Activated naive CD8-positive, alpha-beta T cell (primary cell): Measurements from ENCODE around the gene KCNJ2.

Experiments used
- H3K27ac Mint-ChIP-seq: one replicate; pipeline ENCODE4 v1.8.0; 2021; ENCODE audit warnings: mixed read lengths
- H3K27me3 Mint-ChIP-seq: one replicate; pipeline ENCODE4 v1.8.0; 2021; ENCODE audit warnings: mixed read lengths
- H3K36me3 Mint-ChIP-seq: one replicate; pipeline ENCODE4 v1.8.0; 2021; ENCODE audit warnings: mixed read lengths
- H3K4me1 Mint-ChIP-seq: one replicate; pipeline ENCODE4 v1.8.0; 2021; ENCODE audit warnings: low read depth, mixed read lengths
- H3K4me3 Mint-ChIP-seq: one replicate; pipeline ENCODE4 v1.8.0; 2021; ENCODE audit warnings: mild to moderate bottlenecking, mixed read lengths
- H3K9me3 Mint-ChIP-seq: one replicate; pipeline ENCODE4 v1.8.0; 2021; ENCODE audit warnings: low read depth, mixed read lengths

KCNJ2 gene

GRCh38 chr17:70138291-70138865 is 31.0 kb upstream of the KCNJ2 start:
- Mint-ChIP-seq H3K27me3 (peaks cover 2% of the 10 kb centered on the region), H3K4me3 (no peak overlapping the region), H3K4me1 (peaks cover 11% of the 10 kb centered on the region), H3K27ac (no peak overlapping the region), H3K9me3 (no peaks in the 10 kb centered on the region), H3K36me3 (no peaks in the 10 kb centered on the region)

- no peaks in the 10 kb centered on the region for H3K36me3 Mint-ChIP-seq
- no peaks in the 10 kb centered on the region for H3K9me3 Mint-ChIP-seq
- H3K4me3 Mint-ChIP-seq: no peak overlapping the region
- no peak overlapping the region for H3K27ac Mint-ChIP-seq
- peaks cover 2% of the 10 kb centered on the region for H3K27me3 Mint-ChIP-seq
- peaks cover 11% of the 10 kb centered on the region for H3K4me1 Mint-ChIP-seq
These were observed 29.8 kb upstream of the KCNJ2 start for GRCh38 chr17:70139449-70139993.

GRCh38 chr17:70144260-70144846 is 25.0 kb upstream of the KCNJ2 start:
- Mint-ChIP-seq H3K4me3 (no peak overlapping the region), H3K36me3 (no peaks in the 10 kb centered on the region), H3K27me3 (peaks cover 5% of the 10 kb centered on the region), H3K9me3 (no peaks in the 10 kb centered on the region), H3K27ac (no peak overlapping the region), H3K4me1 (no peaks in the 10 kb centered on the region)

DNA sequence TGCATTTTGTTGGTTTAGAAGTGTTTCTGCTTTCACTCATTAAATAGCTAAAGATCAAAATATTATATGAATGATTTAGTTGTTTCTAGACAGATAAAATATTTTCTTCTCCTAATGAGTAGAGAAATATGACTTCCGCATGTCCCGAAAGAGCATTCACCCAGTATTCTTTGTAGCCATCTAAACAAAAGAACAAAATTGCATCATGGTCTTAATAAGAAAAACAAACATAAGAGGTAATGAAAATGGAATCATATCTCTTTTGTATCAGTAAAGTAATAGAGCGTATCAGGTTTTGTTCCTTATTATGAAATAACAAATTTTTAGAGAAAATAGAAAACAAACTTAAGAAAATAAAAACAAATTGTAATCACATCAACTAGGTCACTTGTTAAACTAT is 16.1 kb upstream of the KCNJ2 start:
- Mint-ChIP-seq H3K9me3 (no peaks in the 10 kb centered on the region), H3K27ac (no peak overlapping the region), H3K4me3 (no peak overlapping the region), H3K4me1 (no peaks in the 10 kb centered on the region), H3K27me3 (peaks cover 4% of the 10 kb centered on the region), H3K36me3 (no peaks in the 10 kb centered on the region)

- Mint-ChIP-seq H3K4me3 (no peak overlapping the region), H3K27ac (no peak overlapping the region), H3K36me3 (no peaks in the 10 kb centered on the region), H3K9me3 (no peaks in the 10 kb centered on the region), H3K27me3 (peaks cover 2% of the 10 kb centered on the region), H3K4me1 (no peaks in the 10 kb centered on the region)
These were observed 12.2 kb upstream of the KCNJ2 start for GRCh38 chr17:70157151-70157550.

- Mint-ChIP-seq H3K36me3 (no peaks in the 10 kb centered on the region), H3K4me3 (no peak overlapping the region), H3K4me1 (no peaks in the 10 kb centered on the region), H3K9me3 (no peaks in the 10 kb centered on the region), H3K27ac (no peak overlapping the region), H3K27me3 (peaks cover 1% of the 10 kb centered on the region)
These were observed 11.2 kb upstream of the KCNJ2 start for GRCh38 chr17:70158180-70158579.

GRCh38 chr17:70158591-70158990 is 10.7 kb upstream of the KCNJ2 start:
- no peak overlapping the region for H3K4me3 Mint-ChIP-seq

GRCh38 chr17:70159980-70160379 is 9.4 kb upstream of the KCNJ2 start:
- Mint-ChIP-seq H3K27ac (no peak overlapping the region), H3K4me3 (no peak overlapping the region), H3K36me3 (no peaks in the 10 kb centered on the region)

More at GRCh38 chr17:70158591-70158990, 10.7 kb upstream of the KCNJ2 start:
- Mint-ChIP-seq H3K27me3 (peaks cover 2% of the 10 kb centered on the region), H3K27ac (no peak overlapping the region), H3K4me1 (no peaks in the 10 kb centered on the region), H3K9me3 (no peaks in the 10 kb centered on the region), H3K36me3 (no peaks in the 10 kb centered on the region)

GRCh38 chr17:70161519-70161918 is 7.8 kb upstream of the KCNJ2 start:
- no peak overlapping the region for H3K27ac Mint-ChIP-seq

More at GRCh38 chr17:70159980-70160379, 9.4 kb upstream of the KCNJ2 start:
- Mint-ChIP-seq H3K4me1 (no peaks in the 10 kb centered on the region), H3K9me3 (no peaks in the 10 kb centered on the region), H3K27me3 (peaks cover 7% of the 10 kb centered on the region)

DNA sequence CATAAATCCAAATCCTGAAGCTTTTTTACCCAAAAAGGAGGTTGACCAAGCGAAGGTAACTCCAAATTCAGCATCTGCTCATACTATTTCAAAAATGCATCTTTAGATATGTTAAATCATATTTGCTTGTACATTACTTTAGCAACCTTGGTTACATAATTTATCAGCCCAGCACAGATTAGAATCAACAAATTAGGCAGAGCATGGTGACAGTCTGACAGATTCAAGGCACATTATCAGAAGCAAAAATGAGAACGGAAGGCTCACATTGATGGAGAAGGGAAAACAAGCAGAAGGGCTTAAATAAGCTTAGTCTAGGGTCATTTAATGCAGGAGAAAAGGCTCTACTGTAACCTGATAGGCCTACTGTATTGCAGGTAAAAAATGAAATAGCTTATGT is 3.9 kb upstream of the KCNJ2 start:
- Mint-ChIP-seq H3K36me3 (no peaks in the 10 kb centered on the region), H3K27ac (no peak overlapping the region), H3K27me3 (peaks cover 37% of the 10 kb centered on the region), H3K9me3 (no peaks in the 10 kb centered on the region), H3K4me3 (no peak overlapping the region), H3K4me1 (peaks cover 20% of the 10 kb centered on the region)

More at GRCh38 chr17:70161519-70161918, 7.8 kb upstream of the KCNJ2 start:
- Mint-ChIP-seq H3K27me3 (peaks cover 12% of the 10 kb centered on the region), H3K9me3 (no peaks in the 10 kb centered on the region), H3K4me1 (no peaks in the 10 kb centered on the region), H3K36me3 (no peaks in the 10 kb centered on the region), H3K4me3 (no peak overlapping the region)

DNA sequence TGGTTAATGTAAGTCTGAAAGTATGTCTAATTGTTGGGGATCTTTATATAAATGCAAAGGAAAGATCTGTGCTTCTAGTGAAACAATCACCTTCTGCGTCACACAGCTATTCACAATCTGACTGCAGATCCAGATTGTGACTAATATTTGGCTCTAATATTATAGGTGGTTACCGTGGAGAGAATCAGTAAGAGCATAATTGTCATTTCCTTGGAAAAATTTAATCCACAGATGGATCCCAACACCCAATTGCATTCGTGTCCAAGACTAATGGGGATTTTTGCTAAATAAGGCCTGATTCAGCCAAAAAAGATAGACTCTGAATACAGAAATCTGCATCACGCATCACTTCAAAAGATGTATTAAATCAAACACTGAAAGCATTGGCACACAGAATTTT is 2.7 kb upstream of the KCNJ2 start:
- H3K36me3 Mint-ChIP-seq: no peaks in the 10 kb centered on the region

DNA sequence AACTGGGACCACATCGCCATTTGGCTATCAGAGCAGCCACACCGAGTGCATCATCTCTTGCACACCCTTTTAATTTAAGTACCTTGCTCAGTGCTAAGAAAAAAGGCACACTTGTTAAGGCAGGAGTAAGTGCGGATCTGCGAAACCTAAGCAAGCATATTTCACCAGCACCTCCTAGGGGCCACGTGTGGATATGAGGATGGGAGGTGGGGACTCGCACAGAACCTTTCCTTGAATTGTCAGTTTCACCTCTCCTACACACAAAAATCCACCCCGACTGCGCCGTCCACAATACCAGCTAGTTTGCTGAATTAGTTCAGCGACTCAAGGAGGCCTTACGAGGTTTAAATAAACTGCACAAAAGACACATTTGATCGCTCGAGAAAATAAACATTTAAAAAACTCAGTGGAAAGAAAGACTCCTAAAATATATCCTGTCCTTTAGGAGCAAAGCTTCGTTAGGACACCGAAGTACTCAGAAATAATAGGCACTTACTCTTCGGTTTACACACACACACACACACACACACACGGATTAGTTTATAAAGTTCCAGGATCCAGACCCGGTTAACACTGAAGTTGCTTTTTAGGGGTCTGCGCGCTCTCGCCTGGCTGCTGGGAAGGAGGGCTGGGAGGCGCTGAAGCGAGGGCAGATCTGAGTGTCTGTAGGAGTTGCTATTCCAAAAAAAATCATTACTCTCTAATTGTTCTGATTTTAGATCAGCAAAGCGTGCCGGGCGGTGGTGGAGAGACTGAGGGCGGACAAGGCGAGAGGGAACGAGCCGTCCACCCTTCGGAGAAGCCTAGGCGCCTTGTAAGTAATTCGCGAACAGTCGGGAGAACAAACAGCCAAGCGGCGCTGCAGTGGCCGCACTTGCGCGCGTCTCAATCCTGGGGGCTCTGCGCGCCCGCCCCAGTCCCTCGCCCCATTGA is 1.0 kb upstream of the KCNJ2 start:
- H3K27ac Mint-ChIP-seq: no peak overlapping the region
- H3K27me3 Mint-ChIP-seq: peaks cover 50% of the 10 kb centered on the region
- no peaks in the 10 kb centered on the region for H3K9me3 Mint-ChIP-seq
- H3K4me3 Mint-ChIP-seq: peak overlapping the region; percentile 77
- no peaks in the 10 kb centered on the region for H3K36me3 Mint-ChIP-seq
- peaks cover 21% of the 10 kb centered on the region for H3K4me1 Mint-ChIP-seq

More for the DNA sequence above, 2.7 kb upstream of the KCNJ2 start:
- Mint-ChIP-seq H3K4me3 (no peak overlapping the region), H3K9me3 (no peaks in the 10 kb centered on the region), H3K27ac (no peak overlapping the region), H3K27me3 (peaks cover 48% of the 10 kb centered on the region), H3K4me1 (peaks cover 21% of the 10 kb centered on the region)

DNA sequence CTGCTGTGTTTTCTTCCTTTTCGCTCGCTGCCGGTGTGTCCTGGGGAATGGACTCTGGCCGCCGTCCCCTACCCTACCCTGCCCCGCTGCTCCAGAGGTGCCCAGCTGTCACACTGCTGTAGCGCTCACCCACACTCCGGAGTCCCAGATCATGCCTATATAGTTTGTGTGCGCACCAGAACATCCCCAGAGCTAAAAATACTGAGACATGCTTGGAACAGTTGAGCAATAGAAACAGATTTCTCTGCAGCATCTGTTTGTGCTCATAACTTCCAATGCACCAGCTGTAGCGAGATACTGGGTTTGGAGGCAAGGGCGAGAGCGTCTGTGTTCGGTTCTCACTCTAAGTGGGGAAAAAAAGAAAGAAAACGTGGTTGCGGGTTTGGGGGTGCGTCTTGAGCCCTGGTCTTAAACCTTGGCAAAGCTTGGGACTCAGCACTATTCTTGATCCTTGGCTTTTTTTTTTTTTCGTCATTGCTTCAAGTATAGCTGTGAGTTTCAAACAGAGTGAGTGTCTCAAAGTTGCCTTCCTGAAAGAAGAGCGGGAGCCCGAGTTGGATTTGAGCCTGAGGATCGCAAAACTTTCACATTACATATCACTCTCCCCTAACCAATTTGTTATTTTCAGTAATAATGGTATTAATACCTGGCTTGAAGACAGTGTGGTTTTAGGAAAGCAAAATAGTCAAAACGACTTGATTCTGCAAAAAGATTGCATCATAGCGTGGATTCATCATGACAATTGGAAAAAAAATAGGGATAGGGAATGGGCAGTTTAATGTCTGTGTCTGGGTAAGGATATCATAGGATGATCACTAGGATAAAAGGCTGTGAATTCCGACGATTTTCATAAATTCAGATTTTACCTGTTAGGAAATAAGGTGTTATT is 621 bp downstream of the KCNJ2 start:
- Mint-ChIP-seq H3K27ac (no peak overlapping the region), H3K4me3 (peak overlapping the region; percentile 71), H3K36me3 (no peaks in the 10 kb centered on the region), H3K27me3 (peaks cover 47% of the 10 kb centered on the region), H3K9me3 (no peaks in the 10 kb centered on the region), H3K4me1 (peaks cover 21% of the 10 kb centered on the region)

- Mint-ChIP-seq H3K4me1 (peaks cover 21% of the 10 kb centered on the region), H3K27ac (no peak overlapping the region), H3K36me3 (no peaks in the 10 kb centered on the region), H3K9me3 (no peaks in the 10 kb centered on the region), H3K4me3 (no peak overlapping the region), H3K27me3 (peaks cover 44% of the 10 kb centered on the region)
These were observed 1.8 kb downstream of the KCNJ2 start for GRCh38 chr17:70171159-70171558.
